ENCODE measurements around the gene CTXN3.
"Not testable (repeated sequence)": the region's sequence is repeated elsewhere in the genome, so short reads cannot be mapped to it uniquely, and the experiment has no call there.

CTXN3 gene

GRCh38 chr5:127650649-127651048 lies 1.8 kb downstream of the CTXN3 start:
- peak in 1 of 51 donors; percentile 14 for DNase-seq

GRCh38 chr5:127652952-127653611 lies 4.2 kb downstream of the CTXN3 start:
- no peak for DNase-seq

GRCh38 chr5:127656825-127657224 lies 7.9 kb downstream of the CTXN3 start:
- no peak for DNase-seq

DNA sequence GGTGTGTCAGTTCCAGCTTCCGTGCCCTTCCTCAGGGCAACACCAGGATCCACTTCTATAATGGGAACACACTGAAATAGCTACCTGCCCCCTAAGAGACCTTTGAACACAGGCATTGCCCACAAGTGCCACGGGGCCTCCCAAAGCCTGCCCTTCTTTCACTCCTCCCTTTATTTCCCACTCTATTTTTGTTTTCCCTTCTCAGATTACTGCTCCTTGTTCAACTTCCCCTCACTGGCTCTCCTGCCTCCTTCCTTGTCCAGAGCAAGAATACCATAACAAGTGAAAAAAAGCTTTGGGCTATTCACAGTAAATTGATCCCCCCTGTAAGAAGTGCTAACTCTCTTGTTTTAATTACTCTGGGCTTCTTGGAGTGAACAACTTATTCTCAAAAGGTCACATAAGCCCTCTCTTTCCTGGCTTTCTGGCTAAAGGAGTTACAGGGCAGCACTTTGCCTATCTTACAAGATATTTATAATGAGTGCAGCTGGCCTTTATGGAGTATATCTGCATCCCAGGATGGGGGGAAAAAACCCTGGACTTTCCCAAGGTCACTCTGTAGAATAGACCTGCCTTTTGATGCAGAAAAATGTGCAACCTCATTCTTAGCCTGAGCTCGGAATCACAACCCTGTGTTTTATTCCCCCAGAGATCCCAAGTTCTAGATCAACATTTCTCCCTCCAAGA lies 11.3 kb downstream of the CTXN3 start:
- DNase-seq: no peak

DNA sequence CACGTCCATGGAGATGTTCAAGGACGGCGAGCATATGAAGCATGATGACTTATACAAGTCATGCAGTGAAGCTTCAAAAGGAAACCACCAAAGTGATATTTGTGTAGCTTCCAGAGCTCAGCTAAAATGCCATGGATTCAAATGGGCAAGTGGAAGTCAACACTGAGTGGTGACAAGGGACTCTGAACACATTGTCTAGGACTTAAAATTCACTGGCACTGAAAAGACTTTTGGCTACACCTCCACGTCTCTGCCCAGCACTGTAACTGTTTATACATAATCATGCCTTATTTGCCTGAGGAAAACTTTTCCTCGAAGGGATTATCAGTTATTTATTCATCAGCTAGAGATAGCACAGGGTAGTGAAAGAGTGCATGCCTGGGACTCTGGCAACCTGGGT lies 15.2 kb downstream of the CTXN3 start:
- DNase-seq: no peak

GRCh38 chr5:127665641-127666040 lies 16.8 kb downstream of the CTXN3 start:
- no peak for DNase-seq

GRCh38 chr5:127666043-127666716 lies 17.3 kb downstream of the CTXN3 start:
- no peak for DNase-seq

- no peak for DNase-seq
Observed at GRCh38 chr5:127667926-127668325, 19.0 kb downstream of the CTXN3 start.

DNA sequence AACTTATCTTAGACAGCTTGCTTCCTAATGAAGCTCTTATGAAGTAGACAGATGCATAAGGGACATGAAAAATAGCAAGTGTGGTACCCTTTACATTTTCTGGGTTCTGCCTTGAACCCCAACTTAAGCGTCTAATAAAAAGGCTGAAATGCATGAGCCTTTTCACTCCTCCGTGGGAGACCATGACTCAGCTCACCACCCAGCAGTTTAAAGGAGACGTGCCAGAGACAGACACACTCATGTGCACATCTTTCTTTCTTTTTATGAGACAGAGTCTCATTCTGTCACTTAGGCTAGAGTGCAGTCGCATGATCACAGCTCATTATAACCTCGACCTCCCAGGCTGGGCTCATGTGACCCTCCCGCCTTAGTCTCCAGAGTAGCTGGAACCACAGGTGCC lies 22.3 kb downstream of the CTXN3 start:
- DNase-seq: no peak

- DNase-seq: no peak
Observed at GRCh38 chr5:127673117-127673800, 24.4 kb downstream of the CTXN3 start.

GRCh38 chr5:127676951-127677350 lies 28.1 kb downstream of the CTXN3 start:
- DNase-seq: not testable (repeated sequence)

DNA sequence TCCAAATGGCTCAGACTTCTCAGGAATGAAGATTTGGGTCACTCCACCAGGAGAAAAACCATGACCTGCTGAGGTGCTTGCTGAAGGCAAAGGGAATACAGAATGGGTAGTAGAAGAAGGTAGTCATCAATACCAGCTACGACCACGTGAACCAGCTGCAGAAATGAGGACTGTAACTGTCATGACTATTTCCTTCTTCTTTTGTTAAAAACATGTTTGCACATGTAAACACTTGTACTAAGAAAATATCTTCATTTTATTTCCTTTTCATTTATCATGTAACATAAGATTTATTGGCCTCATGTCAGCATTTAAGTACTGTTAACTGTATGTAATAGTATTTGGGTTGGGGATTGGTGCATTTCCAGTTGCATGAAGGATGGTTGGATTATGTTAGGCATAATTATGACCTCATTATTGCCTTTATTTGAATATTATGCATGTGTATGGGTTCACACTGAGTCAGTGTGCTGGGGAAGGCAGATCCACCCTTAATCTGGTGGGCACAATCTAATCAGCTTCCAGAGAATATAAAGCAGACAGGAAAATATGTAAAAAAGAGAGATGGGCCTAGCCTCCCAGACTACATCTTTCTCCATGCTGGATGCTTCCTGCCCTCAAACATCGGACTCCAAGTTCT lies 30.9 kb downstream of the CTXN3 start:
- not testable (repeated sequence) for DNase-seq

DNA sequence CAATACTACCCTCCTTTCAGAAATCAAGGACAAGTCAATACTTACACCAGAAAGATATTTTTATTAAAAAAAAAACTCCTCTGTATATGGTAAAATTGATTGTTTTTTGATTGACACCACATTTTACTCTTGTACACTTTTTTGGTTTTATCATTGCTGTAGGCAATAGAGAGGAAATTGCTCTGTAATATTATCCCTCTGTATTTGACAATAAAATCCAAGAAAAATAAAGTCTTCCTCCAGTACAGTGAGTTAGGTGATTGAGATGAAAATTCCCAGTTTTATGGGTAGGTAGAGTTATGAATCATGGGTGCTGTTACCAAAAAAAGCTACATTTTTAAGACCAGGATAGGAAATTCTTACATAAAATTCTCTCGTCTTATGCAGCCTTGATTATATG lies 31.7 kb downstream of the CTXN3 start:
- DNase-seq: no peak

DNA sequence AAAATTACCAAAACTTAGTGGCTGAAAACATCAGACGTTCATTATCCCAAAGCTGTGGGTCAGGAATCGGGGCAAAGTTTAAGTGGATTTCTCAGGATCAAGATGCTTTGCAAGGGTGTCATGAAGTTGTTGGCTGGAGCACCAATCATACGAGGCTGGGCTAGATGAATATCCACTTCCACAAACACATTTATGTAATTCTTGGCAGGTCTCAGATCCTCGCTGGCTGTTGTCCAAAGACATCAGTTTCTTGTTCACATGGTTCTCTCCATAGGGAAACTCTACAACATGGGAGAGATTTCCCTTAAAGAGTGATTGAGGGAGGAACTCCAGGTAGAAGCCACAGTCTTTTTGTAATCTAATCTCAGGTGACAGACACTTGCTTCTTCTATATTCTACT lies 34.1 kb downstream of the CTXN3 start:
- DNase-seq: no peak

DNA sequence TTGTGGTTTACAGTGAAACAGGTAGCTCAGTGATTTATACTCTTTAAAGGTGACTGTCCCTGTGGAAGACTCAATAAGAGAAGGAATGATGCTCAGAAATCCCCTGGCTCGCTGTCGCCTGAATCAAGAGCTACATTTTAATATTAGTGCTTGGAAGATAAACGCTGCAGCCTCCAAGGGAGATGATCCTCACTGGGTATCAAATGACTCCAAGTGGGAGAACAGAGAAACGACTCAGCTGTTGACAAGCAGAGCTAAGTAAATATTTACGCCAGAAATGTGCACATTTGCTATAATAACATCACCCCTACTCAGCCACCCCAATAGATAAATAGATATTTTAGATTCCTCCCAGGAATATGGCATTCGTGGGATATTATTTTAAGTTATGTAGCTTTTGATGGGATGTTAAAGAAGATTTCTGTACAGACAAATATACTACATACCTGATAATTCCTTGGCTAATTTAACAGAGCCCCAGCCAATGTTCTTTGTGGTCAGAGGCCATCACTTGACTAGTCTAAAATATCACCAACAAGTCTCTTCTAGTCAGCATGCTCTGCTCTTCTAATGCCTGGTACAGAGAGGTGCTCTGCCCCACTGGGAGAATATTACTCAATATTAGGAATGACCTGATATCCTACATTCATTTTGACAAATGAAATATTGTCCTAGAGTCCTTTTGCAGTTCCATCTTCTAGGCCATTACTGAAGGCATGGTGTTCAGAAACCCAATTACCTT lies 36.0 kb downstream of the CTXN3 start:
- DNase-seq: no peak

- no peak for DNase-seq
Observed at GRCh38 chr5:127685662-127686061, 36.8 kb downstream of the CTXN3 start.

- no peak for DNase-seq
Observed at GRCh38 chr5:127686424-127686823, 37.5 kb downstream of the CTXN3 start.

DNA sequence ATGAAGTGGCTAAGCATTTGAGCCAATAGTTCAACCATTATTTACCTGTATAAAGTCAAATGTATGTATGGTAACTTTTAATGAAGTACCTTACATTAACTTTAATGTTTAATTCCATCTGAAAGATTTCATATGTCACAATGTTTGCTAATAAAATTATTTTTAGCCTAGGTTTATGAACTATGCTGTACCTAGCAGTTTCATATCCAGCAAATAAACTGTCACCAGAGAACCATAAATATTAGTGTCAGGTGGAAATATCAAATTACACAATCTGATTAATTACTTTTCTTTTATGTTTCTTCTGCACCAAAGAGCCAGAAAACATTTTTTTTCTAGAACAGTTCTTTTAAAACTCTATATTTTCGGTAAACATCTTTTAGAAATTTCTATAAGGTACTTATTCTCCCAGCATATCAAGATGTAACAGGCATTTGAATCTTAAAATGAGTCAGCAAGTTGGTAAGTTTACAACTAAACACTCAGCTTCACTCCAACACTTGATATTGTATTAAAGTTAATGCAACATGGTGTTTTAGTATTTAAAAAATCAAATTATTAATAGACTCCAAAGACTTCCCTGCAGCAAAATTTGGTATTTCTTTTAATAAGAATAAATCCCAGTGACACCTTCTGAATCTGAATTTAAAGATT lies 45.8 kb downstream of the CTXN3 start:
- no peak for DNase-seq

GRCh38 chr5:127695346-127695745 lies 46.5 kb downstream of the CTXN3 start:
- no peak for DNase-seq

GRCh38 chr5:127696683-127697082 lies 47.8 kb downstream of the CTXN3 start:
- DNase-seq: no peak
